Fibroblast of villous mesenchyme (primary cell): ENCODE measurements around the gene ARL6. TPM values are rescaled to one million over a fixed set of nuclear protein-coding genes. Genes with fewer than 3 reads are reported as not detected.

Experiments used
- DNase-seq: peaks from one replicate; pipeline ENCODE4 v3.0.0-alpha.2; 2010; ENCODE audit warnings: low read depth
- H3K4me3 ChIP-seq: 2 replicates; pipeline ENCODE4 v1.5.1; 2011; ENCODE audit warnings: low read depth, mild to moderate bottlenecking, low read length
- CTCF ChIP-seq: IDR thresholded peaks from 2 replicates; pipeline ENCODE4 v1.5.1; 2012; ENCODE audit warnings: low read depth, mild to moderate bottlenecking, low read length; ENCODE audit not compliant: insufficient read depth
- total RNA-seq: library from RNA; depleted of rRNA; stranded (reverse); fragments of >200 nt; gene quantifications from 2 replicates; pipeline ENCODE4 v1.2.3, GENCODE V29; 2012

The ARL6 gene
- total RNA-seq, 1 donor = 17.3 TPM

- TF ChIP-seq CTCF = no peak
- no peak overlapping the region for H3K4me3 ChIP-seq
- no peak for DNase-seq
Observed at GRCh38 chr3:97838393-97838792, 73.8 kb downstream of the ARL6 start.

GRCh38 chr3:97839944-97840343 is 75.4 kb downstream of the ARL6 start:
- DNase-seq = peak; percentile 16
- H3K4me3 ChIP-seq = no peak overlapping the region
- no peak for TF ChIP-seq CTCF

- TF ChIP-seq CTCF = no peak
- H3K4me3 ChIP-seq = no peak overlapping the region
- DNase-seq = no peak
Observed at GRCh38 chr3:97841304-97841703, 76.7 kb downstream of the ARL6 start.

DNA sequence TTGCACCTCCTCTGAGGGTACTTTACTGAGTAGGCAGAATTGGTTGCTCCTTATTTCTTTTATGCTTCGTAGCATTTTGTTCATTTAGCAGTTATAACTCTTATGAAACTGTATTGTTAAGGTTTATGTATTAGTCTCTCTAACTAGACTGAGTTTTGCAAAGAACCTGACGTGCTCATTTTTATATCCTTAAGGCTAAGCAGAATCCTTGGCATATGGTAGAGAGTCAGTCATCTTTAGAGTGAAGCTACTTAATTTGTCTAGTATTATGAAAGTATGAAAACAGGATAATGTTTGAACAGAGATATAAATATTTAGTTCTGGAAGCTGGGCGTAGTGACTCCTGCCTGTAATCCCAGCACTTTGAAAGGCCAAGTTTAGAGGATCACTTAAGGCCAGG is 77.4 kb downstream of the ARL6 start:
- DNase-seq = no peak
- no peak for TF ChIP-seq CTCF
- no peak overlapping the region for H3K4me3 ChIP-seq

DNA sequence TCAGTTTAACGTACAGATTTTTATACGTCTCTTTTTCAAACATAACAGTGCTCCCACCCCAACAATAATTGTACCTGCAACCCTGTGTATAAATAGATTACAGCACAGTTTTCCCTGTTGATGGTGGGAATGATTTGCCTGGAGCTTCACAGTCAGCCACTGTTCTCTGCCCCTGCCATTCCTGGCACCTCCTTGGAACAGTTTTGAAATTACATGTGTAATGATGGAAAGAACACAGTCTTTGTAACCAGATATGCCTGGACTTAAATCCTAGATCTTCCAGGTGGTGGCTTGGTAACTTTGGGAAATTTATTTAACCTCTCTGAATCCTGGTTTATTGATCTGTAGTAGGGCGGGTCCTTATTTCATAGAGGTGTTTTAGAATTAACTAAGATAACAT is 84.2 kb downstream of the ARL6 start:
- no peak overlapping the region for H3K4me3 ChIP-seq
- TF ChIP-seq CTCF = no peak
- no peak for DNase-seq

Other genes starting within 250 kb of the ARL6 start
- gene CRYBG3, start 57.3 kb downstream of the ARL6 start, total RNA-seq = 17.1 and 22.9 TPM in 2 replicates
- gene RIOX2, start 207.7 kb downstream of the ARL6 start, total RNA-seq = 31.6 and 34.1 TPM in 2 replicates